NCI-H187 treated with DMSO at 0.1 percent for 48 hours (cell line): ENCODE measurements around the gene KISS1R.
"Not testable (repeated sequence)": the region's sequence is repeated elsewhere in the genome, so short reads cannot be mapped to it uniquely, and the experiment has no call there.

Source experiments
- DNase-seq: peaks from one replicate; lab custom pipeline; 2025; lab: John Stamatoyannopoulos, UW

Gene KISS1R

DNA sequence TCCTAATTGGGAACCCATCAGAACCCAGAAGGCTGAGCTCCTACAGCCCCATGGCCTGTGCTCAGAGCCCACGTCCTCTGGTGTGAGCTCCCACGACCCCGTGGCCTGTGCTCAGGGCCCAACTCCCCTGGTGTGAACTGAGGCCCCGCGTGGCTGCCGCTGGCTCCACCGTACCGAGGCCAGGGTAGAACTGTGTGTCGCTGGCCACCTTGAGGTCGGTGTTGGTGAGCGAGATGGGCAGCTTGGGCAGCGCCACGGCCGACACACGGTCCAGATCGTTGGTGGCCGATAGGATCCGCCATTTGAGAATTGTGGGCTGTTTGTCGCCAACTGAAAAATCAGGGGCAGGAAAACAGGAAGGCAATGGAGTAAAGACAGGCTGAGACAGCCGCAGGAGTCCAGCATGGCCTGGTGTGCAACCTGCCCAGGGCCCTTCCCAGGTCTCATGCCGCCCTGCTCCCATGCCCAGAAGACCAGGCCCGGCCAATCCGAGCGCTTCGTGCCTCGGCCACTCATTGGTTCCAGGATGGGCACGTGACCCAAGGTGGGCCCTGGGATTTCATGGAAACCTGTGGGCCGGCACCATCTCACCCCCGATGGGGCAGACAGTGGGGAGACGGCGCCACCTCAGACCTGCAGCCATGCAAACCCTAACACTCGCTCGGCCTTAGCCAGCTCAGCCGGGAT, 35.6 kb upstream of the KISS1R start:
- DNase-seq = no peak

DNA sequence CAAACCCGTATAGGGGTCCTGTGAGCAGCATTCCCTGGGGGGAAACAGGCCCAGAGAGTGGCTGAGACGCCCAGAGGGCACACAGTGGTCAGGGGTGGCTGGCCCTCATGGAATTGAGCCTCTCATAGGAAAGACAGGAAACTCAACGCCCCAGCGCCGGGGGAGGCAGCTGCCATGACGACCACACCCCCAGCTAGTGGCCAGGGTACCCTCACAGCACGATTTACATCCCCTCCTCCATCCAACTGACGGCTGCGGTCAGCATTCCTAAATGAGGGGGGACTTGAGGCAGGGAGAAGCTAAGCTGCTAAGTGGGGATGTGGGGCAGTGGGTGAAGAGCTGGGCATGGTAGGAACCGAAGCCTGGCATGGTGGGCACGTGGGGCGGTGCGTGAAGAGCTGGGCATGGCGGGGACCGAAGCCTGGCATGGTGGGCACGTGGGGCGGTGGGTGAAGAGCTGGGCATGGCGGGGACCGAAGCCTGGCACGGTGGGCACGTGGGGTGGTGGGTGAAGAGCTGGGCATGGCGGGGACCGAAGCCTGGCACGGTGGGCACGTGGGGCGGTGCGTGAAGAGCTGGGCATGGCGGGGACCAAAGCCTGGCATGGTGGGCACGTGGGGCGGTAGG, 34.1 kb upstream of the KISS1R start:
- no peak for DNase-seq

DNA sequence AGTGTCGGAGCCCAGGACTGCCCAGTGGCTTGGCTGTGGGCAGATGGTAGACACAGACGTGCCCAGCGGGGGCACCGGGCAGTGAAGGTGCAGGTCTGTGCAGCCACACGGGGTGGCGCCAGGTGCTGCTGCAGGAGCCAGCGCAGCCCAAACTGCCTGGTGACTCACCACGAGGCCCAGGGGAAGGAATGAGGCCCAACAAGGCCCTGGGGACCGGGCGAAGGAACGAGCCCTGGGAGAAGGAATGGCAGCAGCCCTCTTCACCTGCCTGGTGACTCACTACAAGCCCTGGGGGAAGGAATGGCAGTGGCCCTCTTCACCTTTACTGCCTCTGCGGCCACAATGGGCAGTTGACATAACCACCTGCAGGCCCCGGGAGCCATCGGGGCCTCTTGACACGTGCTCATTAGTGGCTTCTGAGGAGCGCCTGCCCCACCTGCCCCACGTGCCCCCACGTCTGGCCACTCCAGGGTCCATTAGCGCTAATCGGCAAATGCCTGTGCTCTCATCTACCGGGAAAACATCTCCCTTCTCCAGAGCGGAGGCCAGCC, 33.4 kb upstream of the KISS1R start:
- no peak for DNase-seq

DNA sequence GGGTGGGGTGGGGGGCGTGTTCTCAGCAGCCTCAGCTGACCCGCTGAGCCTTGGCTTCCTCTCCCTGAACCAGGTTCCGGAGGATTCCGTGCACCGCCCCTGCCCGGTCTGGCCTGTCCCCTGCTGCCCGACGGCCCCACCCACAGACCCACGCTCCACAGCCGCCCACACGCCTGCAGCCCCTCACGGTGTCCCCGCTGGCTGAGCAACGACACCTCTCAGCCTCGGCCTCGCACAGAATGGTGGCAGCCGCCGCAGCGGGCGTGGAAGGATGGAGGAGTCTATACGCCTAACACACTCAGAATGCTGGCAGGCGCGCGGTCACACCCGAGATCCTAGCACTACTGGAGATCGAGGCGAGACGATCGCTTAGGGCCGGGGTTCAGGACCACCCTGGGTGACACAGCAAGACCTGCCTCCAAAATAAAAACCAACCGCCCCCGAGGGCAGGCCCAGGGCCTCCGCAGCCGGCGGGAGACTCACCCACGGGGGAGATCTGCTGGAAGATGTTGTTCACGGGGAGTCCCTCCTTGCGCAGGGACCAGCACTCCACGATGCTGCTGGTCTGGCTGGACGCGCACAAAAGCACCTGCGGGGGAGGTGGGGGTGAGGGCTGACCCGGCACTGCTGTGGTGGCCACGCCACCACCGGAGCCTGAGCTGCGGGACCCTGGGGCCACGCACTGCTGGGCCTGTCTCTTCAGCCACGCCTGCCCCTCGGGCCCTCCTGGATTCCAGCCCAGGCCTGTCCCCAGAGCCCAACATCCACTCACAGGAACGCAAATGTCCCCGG, 32.5 kb upstream of the KISS1R start:
- DNase-seq = no peak

DNA sequence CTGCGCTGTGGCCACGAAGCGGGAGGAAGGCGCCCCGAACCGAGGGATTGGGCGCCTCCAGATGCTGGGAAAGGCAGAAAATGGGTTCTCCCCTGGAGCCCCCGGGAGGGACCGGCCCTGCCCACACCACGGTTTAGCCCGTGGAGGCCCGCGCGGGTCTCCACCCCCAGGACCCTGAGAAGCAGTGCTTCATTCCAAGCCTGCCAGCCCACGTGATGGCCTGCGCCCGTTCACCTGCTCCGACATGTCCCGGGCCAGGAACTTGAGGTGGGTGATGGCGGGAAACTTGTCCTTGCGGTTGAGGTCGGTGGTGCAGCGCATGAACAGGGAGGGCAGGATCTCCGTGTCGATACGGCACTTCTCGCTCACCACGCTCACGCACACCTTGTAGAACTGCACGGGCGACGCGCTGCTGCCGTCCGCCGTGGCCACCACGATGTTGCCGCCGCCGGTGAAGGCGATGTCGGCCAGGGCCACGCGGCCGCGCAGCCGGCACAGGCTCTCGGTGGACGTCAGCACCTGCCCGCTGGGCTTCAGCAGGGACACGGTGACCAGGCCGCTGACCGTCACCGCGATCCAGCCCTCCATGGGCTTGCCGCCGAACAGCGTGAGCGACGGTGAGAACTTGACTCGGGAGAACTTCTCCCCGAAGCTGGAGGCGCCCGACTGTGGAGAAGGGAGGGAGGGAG, 31.5 kb upstream of the KISS1R start:
- no peak for DNase-seq

DNA sequence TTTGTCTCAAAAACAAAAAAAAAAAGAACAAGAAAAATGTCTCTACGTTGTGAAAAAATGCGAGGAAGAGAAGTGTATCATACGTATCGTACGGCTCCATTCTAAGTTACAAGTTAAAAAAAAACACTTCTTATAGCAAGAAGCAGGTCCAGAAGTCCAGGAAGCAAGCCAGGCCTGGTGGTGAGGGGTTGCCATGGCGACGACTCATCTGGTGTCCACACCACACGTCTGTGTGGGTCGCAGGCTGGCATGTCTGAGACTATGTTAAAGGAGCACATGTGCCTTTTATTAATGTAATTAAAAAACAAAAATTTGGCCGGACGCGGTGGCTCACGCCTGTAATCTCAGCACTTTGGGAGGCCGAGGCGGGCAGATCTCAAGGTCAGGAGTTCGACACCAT, 30.1 kb upstream of the KISS1R start:
- DNase-seq = no peak

DNA sequence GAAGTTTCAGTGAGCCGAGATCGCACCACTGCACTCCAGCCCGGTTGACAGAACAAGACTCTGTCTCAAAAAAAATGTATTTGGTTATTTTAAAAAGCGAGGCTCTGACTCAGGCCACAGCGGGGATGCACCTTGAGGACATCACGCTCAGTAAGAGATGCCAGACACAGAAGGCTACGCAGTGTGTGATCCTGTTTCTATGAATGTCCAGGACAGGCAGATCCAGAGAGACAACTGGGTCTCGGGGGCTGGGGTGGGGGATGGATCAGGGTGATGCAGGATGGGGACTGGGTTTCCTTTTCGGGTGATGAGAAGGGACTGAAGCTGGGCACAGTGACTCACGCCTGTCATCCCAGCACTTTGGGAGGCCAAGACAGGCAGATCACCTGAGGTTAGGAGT, 29.5 kb upstream of the KISS1R start:
- no peak for DNase-seq

DNA sequence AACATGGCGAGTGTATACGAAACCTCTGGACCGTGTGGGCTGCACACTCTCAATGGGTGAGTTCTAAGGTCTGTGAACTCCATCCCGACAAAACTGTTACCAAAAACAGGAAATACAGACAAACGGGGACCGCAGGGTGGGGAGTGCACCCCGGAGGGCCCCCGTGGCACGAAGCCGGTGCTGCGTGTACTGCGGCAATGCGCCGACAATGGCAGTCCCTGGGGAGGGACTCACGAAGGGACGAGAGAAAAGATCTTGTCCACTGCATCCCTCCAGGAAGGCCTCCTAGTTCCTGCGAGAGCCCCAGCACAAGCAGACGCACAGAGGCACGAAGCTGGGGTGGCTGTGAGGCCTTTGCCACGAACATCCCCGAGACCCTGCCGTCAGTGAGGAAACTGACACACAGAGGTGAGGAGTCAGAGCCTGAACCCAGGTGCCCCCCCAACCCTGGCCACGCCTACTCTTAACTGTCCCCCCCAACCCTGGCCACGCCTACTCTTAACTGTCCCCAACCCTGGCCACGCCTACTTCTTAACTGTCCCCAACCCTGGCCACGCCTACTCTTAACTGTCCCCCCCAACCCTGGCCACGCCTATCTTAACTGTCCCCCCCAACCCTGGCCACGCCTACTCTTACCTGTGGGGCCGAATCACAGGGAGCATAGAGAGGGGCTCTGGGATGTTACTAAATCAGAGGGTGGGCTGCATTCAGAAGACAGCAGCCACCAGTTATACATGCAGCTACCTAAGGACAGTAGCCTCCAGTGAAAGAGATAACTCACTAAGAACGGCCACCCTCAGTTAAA, 28.4 kb upstream of the KISS1R start:
- DNase-seq = no peak

DNA sequence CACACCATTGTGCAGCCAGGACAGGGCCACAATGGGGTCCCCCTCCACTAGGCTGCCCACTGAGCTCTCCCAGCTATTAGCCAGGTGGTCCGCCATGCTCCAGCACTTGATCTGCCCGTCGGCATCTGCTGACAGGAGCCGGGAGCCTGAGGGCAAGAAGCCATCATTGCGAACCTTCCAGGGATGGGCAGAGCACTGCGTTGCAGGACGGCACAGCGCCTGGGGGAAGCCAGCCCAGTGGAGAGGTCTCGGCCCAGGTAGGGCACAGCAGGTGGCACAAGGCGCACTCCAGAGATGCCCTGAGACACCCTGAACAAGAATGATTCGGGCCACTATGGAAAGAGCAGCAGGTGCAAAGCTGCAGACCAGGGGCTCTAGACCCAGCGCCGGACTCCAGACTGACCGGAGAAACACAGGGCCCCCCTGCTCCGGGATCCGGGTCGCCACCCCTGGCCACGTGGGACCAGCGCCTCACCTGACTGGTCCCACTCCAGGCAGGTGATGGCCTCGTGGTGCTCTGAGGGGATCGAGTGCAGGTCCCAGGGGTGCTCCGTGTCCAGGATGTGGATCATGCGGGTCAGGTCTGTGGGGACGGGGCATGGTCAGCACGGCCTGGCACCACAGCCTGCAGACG, 27.4 kb upstream of the KISS1R start:
- no peak for DNase-seq

DNA sequence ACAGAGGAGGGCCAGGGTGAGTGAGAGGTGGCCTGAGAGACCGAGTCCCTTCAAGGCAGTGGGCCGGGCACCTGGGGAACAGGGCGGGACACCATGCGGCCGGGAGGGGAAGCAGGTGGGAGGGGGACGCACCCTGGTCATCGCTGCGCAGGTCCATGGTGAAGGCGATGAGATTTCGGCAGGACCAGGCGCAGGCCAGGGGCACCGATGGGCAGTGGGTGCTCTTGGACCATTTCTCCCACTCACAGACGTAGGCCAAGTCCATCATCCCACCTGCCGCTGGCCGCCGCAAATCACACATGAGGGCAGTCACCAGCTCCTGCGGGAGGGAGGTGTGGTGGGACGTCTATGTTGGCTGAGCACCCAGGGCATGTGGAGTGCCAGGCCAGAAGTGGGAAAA, 26.3 kb upstream of the KISS1R start:
- DNase-seq = no peak

DNA sequence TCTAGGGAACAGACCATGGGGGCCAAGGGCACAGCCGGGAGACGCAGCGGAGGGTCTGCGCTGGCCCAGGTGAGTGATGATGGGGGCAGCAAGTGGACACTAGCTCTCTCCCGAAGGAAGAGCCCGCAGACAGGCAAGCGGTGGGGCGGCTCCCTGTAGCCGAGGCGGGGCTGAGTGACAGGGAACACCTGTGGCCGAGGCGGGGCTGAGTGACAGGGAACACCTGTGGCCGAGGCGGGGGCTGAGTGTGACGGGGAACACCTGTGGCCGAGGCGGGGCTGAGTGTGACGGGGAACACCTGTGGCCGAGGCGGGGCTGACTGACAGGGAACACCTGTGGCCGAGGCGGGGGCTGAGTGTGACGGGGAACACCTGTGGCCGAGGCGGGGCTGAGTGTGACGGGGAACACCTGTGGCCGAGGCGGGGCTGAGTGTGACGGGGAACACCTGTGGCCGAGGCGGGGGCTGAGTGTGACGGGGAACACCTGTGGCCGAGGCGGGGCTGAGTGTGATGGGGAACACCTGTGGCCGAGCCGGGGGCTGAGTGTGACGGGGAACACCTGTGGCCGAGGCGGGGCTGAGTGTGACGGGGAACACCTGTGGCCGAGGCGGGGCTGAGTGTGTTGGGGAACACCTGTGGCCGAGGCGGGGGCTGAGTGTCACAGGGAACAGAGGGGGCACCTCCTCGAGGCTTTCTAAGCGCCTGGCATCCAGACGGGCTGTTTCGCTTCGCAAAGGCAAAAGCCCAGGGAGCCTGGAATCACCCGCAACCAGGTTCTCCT, 25.5 kb upstream of the KISS1R start:
- DNase-seq = not testable (repeated sequence)

DNA sequence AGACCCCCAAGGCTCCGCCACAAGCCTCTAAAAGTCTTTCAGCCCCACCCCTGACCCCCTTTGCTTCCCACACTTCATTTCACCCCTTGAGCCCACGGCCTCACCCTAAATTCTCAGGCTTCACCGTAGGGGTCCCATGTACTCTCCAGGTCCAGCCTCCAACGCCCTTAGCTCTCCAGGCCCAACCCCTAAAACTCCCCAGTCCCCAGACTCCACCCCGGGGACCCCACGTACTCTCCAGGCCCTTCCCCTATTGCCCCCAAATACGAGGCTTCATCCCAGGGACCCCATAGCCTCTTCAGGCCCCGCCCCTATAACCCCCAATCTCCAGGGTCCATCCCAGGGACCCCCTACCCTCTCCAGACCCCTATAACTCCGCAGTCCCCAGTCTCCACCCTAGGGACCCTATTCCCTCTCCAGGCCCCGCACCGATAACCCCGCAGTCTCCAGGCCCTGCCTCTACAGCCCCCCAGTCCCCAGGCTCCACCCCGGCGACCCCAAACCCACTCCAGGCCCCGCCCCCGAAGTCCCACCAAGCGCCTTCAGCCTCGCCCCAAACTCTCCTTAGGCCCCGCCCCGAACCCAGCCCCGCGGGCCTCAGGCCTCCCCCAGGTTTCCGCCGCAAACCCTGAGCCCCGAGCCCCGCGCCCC, 24.8 kb upstream of the KISS1R start:
- DNase-seq = no peak

DNA sequence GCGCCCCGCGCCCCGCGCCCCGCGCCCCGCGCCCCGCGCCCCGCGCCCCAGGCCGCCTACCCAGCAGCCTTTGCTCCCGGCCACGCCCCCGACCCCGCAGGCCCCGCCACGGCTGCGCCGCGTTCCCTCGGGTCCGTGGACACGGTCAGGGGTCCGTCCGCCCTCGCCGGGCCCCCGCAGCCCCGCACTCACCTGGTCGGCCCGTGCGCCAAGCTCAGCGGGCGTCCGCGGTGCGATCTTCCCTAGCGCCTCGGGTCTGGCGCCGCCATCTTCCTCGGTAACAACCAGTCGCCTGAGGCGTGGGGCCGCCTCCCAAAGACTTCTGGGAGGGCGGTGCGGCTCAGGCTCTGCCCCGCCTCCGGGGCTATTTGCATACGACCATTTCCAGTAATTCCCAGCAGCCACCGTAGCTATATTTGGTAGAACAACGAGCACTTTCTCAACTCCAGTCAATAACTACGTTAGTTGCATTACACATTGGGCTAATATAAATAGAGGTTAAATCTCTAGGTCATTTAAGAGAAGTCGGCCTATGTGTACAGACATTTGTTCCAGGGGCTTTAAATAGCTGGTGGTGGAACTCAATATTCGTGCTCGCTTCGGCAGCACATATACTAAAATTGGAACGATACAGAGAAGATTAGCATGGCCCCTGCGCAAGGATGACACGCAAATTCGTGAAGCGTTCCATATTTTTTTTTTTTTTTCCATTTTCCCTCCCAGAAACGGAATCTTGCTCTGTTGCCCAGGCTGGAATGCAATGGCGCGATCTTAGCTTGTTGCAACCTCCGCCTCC, 24.0 kb upstream of the KISS1R start, which contains the start of the genes MED16 and RNU6-9:
TSS of gene MED16 (minus strand) at position 294 of the 796 bp plus-strand sequence. CDS start 2,056 bp downstream, outside the sequence.
TSS of gene RNU6-9 (plus strand) at position 591 of the 796 bp plus-strand sequence.
- DNase-seq = peak; percentile 49

DNA sequence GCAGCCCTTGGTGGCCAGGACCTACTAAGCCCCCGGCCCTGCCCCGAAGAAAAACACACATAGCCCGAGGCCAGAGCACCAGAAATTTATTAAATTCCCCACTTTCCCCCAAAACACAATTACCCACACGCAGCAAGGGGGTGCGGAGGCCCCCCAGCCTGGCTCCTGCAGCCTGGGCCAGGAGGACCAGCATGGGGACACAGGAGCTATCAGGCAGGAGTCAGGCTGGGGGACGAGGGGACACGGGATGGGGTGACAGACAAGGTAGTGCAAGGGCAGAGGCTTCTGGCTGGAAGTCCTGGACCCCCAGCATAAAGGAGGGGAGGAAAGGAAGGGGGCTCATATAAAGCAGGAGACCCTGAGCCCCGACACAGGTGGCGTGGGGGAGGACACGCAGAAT, 20.7 kb upstream of the KISS1R start:
- no peak for DNase-seq

DNA sequence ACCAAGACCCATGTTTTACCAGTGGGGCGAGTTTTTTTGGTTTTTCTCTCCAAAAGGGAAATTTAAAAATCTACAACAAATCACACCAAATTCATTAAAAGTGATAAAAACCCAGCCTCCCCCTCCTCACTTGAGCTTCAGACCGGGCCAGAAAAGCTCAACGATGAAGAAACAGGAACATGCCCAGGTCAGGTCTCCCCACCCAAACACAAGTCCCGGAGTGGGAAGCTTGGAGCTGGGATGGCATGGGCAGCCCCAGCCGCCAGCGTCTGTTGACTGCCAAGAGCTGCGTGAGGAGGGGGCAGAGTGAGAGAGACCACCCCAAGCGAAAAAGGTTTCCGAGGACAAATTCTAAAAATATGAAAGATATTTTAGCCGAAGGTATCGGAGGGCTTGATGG, 20.1 kb upstream of the KISS1R start:
- DNase-seq = no peak

DNA sequence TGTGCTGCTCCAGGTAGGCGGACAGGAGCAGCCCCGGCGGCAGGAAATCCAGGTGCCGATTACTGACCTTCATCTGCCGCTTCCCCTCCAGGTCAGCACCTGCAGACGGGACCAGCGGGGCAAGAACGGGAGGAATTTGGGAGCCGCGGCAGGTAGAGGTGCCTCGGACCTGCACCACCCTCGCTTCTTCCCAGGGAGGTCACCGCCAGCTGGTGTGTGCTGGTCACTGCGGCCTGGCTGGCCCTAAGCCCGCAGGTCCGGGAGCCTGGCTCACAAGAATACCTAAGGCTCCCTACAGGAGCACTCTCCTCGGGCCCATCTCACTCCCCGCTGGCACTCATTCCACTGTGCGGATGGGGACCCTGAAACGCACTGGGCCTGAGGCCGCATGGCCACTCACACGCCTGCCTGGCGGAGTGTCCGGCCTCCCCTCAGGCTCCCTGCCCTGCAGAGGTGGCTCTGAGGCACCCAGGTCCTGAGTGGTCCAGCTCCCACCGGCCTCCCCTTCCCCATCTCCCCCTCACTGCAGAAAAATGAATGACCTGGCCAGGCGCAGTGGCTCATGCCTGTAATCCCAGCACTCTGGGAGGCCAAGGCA, 19.6 kb upstream of the KISS1R start:
- DNase-seq = no peak

DNA sequence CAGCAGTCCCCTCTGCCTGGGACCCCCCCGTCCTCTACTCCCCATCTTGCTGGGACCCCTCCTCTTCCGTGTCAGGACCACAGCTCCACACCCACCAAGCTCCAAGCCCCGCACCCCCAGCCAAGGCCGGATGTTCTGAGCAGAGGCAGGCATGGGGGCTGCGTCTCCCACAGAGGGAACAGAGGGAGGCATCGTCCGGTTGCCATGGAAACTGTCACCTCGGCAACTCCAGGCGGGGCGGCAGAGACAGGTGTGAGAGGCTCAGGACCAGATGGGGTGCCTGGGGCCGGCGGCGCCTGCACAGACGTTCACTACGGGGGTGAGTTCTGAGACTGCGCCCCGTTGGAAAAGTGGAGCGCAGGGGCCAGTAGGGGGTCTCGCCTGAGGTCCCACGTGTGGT, 18.5 kb upstream of the KISS1R start:
- DNase-seq = no peak
